ENCODE data around the gene GNE.

GRCh38 chr9:36258208-36258995, at the start of gene GNE:
- peak in 1 of 6 experiments; percentile 18 for TF ChIP-seq CTCF (IDR thresholded peaks at IDR 0.05)
- TF ChIP-seq POLR2AphosphoS5 (IDR thresholded peaks at IDR 0.05), result peak; percentile 90 to 94
- TF ChIP-seq POLR2A (IDR thresholded peaks at IDR 0.05), result peak in 3 of 4 donors; percentile 78 to 90 (median 89)
